ENCODE measurements around the gene TRIP10.
"Not testable (repeated sequence)": the region's sequence is repeated elsewhere in the genome, so short reads cannot be mapped to it uniquely, and the experiment has no call there.

TRIP10 gene

GRCh38 chr19:6768236-6768785, 28.8 kb downstream of the TRIP10 start:
- DNase-seq (ENCODE audit: low read depth), result no peak

- DNase-seq (ENCODE audit: low read depth), result no peak
Observed at GRCh38 chr19:6769006-6769619, 29.6 kb downstream of the TRIP10 start.

GRCh38 chr19:6771648-6772027, 32.2 kb downstream of the TRIP10 start:
- not testable (repeated sequence) for DNase-seq (ENCODE audit: low read depth)

- DNase-seq (ENCODE audit: low read depth), result peak; percentile 81
Observed at GRCh38 chr19:6772028-6772865, 32.8 kb downstream of the TRIP10 start, which contains the start of gene VAV1. TSS of gene VAV1 (plus strand) at chr19:6772708. CDS start at chr19:6772808, 100 bp downstream.

DNA sequence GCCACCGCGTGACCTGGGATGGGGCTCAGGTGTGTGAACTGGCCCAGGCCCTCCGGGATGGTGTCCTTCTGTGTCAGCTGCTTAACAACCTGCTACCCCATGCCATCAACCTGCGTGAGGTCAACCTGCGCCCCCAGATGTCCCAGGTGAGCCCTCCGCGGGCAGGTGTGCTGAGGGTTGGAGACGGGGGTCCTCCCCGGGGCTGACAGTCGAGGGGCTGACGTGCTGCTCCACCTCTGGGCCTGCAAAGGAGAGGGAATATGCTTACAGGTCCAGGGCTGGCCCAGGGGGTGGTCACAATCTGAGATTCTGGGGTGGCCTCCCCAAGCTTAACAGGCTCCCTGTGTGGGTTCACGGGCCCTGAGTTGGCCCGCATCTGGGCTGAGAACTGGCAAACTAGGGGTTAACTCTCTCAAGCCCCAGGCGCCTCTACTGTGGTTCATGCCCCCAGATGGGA, 33.4 kb downstream of the TRIP10 start:
- DNase-seq (ENCODE audit: low read depth), result no peak

- DNase-seq (ENCODE audit: low read depth), result peak; percentile 37
Observed at GRCh38 chr19:6773323-6773931, 33.9 kb downstream of the TRIP10 start.

DNA sequence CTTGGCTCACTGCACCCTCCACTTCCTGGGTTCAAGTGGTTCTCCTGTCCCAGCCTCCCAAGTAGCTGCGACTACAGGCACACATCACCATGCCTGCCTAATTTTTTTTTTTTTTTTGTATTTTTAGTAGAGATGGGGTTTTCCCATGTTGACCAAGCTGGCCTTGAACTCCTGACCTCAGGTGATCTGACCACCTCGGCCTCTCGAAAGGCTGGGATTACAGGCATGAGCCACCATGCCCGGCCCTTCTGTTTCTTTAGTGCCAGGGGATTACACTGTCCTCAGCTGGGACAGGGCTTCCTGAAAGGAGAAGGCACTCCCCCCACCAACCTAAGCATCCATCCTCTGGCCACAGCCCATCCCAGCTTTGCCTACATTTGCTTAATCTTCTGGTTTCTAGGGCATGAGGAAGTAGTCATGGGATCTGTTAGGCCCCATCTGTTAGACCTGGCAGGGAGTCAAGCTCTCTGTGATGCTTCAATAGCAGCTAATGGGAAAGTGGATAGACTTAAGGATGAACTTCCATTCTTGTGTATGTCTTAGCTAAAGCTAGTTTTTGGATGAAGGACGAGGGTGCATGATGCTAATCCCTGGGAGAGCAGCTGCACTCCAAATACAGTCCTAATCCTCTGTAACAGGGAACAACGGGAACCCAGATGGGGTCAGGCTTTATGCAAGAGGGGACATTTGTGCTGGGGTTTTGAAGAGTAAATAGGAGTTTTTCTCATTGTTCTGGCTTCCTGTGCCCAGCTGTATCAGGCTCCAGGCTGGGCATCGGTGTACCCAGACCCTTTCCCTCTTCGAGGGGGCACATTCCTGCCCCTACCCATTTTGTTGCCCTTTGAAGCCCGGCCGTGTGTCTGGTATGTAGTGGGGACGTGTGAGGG, 35.6 kb downstream of the TRIP10 start:
- DNase-seq (ENCODE audit: low read depth), result no peak

DNA sequence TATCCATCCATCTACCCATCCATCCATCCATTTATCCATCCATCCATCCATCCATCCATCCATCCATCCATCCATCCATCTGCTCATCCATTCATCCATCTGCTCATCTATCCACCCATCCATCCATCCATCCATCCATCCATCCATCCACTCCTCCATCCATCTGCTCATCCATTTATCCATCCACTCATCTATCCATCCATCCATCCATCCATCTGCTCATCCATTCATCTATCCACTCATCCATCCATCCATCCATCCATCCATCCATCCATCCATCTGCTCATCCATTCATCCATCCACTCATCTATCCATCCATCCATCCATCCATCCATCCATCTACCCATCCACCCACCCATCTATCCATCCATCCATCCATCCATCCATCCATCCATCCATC, 36.6 kb downstream of the TRIP10 start:
- DNase-seq (ENCODE audit: low read depth), result not testable (repeated sequence)

DNA sequence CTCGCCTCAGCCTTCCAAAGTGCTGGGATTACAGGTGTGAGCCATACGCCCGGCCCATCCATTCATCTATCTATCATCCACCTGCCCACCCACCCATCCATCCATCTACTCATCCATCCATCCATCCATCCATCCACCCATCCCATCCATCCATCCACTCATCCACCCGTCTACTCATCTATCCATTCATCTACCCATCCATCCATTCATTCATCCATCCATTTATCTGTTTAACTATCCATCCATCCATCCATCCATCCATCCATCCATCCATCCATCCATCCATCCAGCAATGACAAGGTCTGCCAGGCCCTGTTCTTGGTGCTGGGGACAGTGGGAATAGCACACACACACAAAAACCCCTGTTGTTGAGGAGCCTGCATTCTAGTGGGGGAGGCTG, 37.5 kb downstream of the TRIP10 start:
- no peak for DNase-seq (ENCODE audit: low read depth)

DNA sequence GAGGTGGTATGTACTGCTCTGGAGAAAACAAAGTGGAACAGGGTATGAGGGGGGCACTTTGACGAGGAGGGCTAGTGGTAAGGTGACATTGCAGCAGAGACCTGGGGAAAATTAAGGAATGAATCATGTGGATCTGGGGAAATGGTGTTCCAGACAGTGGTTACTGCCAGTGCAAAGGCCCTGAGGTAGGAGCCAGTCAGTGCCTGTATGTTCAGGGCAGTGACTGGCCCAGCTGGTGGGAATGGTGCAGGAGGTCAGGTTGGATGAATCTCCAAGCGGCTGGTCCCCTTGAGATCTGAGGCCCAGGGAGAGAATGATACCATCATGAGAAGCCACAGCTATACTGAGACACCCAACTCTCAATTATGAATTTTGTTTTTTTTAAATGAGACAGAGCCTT, 38.0 kb downstream of the TRIP10 start:
- DNase-seq (ENCODE audit: low read depth), result no peak

- no peak for DNase-seq (ENCODE audit: low read depth)
Observed at GRCh38 chr19:6778386-6778785, 38.9 kb downstream of the TRIP10 start.

DNA sequence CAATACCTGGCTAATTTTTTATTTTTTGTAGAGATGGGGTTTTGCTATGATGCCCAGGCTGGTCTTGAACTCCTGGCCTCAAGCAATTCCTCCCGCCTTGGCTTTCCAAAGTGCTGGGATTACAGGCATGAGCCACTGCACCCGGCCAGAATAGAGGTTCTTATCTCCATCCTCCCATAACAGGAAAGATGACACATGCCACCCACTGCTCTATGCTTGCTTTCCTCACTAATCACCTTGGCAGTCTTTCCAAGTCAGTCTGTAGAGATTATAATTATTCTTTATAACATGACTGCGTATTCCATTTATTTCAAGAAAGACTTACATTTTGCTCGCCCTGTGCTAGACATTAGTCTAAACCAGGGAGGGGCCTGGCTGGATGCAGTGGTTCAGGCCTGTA, 39.7 kb downstream of the TRIP10 start:
- DNase-seq (ENCODE audit: low read depth), result no peak

DNA sequence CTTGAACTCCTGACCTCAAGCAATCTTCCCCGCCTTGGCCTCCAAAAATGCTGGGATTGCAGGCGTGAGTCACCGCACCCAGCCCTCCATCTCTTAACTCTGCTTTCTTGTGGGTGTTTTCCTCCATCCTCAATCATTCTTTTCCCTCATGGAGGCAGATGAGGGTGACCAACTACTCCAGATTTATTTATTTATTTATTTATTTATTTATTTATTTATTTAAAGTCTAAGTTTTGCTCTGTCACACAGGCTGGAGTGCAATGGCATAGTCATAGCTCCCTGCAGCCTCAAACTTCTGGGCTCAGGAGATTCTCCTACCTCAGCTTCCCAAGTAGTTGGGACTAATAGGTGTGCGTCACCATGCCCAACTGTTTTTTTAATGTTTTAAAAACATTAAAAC, 47.9 kb downstream of the TRIP10 start:
- DNase-seq (ENCODE audit: low read depth), result no peak

- no peak for DNase-seq (ENCODE audit: low read depth)
Observed at GRCh38 chr19:6788896-6789295, 49.4 kb downstream of the TRIP10 start.

- DNase-seq (ENCODE audit: low read depth), result no peak
Observed at GRCh38 chr19:6790194-6791128, 51.0 kb downstream of the TRIP10 start.

- DNase-seq (ENCODE audit: low read depth), result no peak
Observed at GRCh38 chr19:6791237-6791636, 51.8 kb downstream of the TRIP10 start.

DNA sequence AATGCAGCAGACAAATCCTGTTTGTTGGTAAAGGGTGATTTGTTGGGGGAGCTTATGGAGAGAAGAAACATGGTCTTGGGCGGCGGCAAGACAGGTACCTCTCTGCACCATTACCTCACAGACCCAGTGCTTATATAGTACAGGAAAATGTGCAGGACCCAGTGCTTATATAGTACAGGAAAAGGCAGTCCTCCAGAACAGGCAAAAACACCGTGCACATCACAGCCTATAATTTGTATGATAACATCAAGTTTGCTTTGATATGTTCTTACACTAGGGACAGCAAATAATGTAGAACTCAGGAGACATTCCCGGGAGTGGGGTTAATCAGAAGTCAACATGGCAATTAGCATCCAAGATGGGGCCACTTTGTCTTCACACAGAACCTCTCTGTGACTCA, 53.9 kb downstream of the TRIP10 start:
- no peak for DNase-seq (ENCODE audit: low read depth)

GRCh38 chr19:6793973-6794372, 54.5 kb downstream of the TRIP10 start:
- no peak for DNase-seq (ENCODE audit: low read depth)

GRCh38 chr19:6794686-6795431, 55.4 kb downstream of the TRIP10 start:
- no peak for DNase-seq (ENCODE audit: low read depth)

DNA sequence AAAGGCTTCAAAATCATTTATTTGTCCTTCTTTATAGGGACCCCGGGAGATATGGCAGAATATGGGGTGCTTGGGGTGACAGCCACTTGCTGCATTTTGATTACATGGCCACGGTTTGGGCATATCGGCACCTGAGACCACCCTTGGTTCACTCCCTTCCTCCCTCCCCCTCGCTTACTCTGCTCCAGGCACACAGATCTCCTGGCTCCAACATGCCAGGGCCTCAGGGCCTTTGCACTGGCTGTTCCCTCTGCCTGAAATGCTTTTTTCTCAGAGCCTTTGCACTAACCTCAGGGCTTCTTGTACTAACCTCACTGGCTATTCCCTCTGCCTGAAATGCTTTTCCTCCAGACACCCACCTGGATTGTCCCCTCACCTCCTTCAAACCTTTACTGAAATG, 56.8 kb downstream of the TRIP10 start:
- no peak for DNase-seq (ENCODE audit: low read depth)
